ENCODE measurements around the gene SH3BP1.

SH3BP1 gene

DNA sequence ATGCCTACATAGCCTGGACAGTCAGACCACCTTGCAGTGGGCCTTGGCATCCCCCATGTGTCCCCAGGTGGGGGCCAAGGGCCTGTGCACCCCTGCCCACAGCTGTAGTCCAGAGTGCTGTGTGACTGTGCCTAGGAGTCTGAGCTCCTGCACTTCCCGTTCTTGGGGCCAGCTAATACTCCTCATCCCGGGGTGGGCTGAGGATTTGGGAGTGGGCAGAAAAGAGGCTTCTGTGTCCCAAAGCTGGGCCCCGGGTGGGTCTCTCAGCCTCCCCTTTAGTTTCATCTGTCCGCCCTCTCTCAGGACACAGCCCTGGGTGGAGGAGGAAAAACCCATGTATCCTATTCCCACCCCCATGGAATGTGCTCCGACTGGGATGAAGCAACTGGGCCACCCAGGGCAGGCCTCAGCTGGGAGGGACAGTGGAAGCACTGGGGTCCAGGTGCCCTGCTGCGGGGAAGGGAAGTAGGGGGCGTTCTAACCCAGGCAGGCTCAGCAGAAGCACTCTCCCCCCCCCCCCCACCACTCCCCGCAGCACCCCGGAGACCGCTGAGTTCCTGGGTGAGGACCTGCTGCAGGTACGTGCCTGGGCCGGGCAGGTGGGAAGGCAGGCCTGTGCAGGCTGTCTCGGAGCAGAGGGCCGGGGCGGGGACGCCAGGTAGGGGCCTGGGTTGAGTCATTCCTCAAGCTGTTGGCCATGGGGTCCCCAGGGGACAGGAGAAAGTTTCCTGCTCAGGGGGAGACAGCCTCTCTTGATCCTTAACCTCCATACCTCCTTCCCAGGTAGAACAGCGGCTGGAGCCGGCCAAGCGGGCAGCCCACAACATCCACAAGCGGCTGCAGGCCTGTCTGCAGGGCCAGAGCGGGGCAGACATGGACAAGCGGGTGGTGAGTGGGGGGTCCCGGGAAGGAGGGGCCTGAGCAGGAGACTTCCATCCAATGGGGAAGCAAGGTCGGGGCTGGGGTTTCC is 1.4 kb downstream of the SH3BP1 start:
- peaks cover 9% of the 10 kb centered on the region for H3K79me2 ChIP-seq (ENCODE audit: control insufficient read depth, low read length)
- H3K9me2 ChIP-seq (replicated peaks; ENCODE audit: control insufficient read depth, low read length), result no peaks in the 10 kb centered on the region
- H3F3A ChIP-seq (ENCODE audit: control insufficient read depth, insufficient read depth), result peaks cover 18% of the 10 kb centered on the region
- H3K27ac ChIP-seq (ENCODE audit: low read depth, low read length), result peak overlapping the region; percentile 30
- peaks cover 30% of the 10 kb centered on the region for H3K36me3 ChIP-seq (ENCODE audit: control insufficient read depth, low read length)
- H3K4me1 ChIP-seq (ENCODE audit: control insufficient read depth, low read length), result peaks cover 31% of the 10 kb centered on the region
- H3K4me2 ChIP-seq (ENCODE audit: low read length), result peak overlapping the region; percentile 97
- H3K27me3 ChIP-seq (ENCODE audit: control insufficient read depth, low read length), result no peaks in the 10 kb centered on the region
- H3K4me3 ChIP-seq (ENCODE audit: low read length), result peak overlapping the region; percentile 79
- no peaks in the 10 kb centered on the region for H4K20me1 ChIP-seq (ENCODE audit: control insufficient read depth, insufficient read depth, low read depth, low read length)
- no peaks in the 10 kb centered on the region for H3K9me3 ChIP-seq (ENCODE audit: control insufficient read depth, insufficient read depth, low read length)
- TF ChIP-seq, protein P1, sequence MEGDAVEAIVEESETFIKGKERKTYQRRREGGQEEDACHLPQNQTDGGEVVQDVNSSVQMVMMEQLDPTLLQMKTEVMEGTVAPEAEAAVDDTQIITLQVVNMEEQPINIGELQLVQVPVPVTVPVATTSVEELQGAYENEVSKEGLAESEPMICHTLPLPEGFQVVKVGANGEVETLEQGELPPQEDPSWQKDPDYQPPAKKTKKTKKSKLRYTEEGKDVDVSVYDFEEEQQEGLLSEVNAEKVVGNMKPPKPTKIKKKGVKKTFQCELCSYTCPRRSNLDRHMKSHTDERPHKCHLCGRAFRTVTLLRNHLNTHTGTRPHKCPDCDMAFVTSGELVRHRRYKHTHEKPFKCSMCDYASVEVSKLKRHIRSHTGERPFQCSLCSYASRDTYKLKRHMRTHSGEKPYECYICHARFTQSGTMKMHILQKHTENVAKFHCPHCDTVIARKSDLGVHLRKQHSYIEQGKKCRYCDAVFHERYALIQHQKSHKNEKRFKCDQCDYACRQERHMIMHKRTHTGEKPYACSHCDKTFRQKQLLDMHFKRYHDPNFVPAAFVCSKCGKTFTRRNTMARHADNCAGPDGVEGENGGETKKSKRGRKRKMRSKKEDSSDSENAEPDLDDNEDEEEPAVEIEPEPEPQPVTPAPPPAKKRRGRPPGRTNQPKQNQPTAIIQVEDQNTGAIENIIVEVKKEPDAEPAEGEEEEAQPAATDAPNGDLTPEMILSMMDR (IDR thresholded peaks at IDR 0.05; ENCODE audit: low read depth, low read length, poor library complexity, severe bottlenecking), result peak; percentile 21
- no peak for TF ChIP-seq EZH2phosphoT487 (IDR thresholded peaks at IDR 0.05; ENCODE audit: borderline replicate concordance, low read length)

DNA sequence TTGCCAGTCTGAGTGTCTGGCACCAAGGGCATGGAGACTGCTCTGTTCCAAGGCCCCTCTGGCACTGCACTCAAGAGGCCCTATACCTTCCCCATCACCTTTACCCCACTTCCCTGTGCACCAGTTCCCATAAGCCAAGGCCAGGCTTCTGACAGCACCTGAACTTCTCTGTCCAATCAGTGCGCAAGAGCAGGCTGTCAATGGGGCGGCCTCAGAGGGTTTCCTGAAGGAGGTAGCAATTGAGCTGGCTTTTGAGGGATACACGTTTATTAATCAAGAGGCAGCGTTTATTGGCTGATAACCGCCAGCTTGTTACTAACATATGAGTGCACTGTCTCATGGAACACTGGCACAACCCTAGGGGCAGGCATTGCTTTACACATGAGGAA is 2.1 kb downstream of the SH3BP1 start:
- no peaks in the 10 kb centered on the region for H3K9me2 ChIP-seq (replicated peaks; ENCODE audit: control insufficient read depth, low read length)
- TF ChIP-seq EZH2phosphoT487 (IDR thresholded peaks at IDR 0.05; ENCODE audit: borderline replicate concordance, low read length), result no peak
- TF ChIP-seq, protein P1 (IDR thresholded peaks at IDR 0.05; ENCODE audit: low read depth, low read length, poor library complexity, severe bottlenecking), result no peak
- H3K36me3 ChIP-seq (ENCODE audit: control insufficient read depth, low read length), result peaks cover 31% of the 10 kb centered on the region
- peaks cover 9% of the 10 kb centered on the region for H3K79me2 ChIP-seq (ENCODE audit: control insufficient read depth, low read length)
- H3K9me3 ChIP-seq (ENCODE audit: control insufficient read depth, insufficient read depth, low read length), result no peaks in the 10 kb centered on the region
- H3K27me3 ChIP-seq (ENCODE audit: control insufficient read depth, low read length), result no peaks in the 10 kb centered on the region
- H3K27ac ChIP-seq (ENCODE audit: low read depth, low read length), result no peak overlapping the region
- H3K4me2 ChIP-seq (ENCODE audit: low read length), result no peak overlapping the region
- H3K4me1 ChIP-seq (ENCODE audit: control insufficient read depth, low read length), result peaks cover 28% of the 10 kb centered on the region
- peaks cover 15% of the 10 kb centered on the region; the same call in 1 of the 2 replicates for H3F3A ChIP-seq (ENCODE audit: control insufficient read depth, insufficient read depth)
- no peaks in the 10 kb centered on the region for H4K20me1 ChIP-seq (ENCODE audit: control insufficient read depth, insufficient read depth, low read depth, low read length)
- H3K4me3 ChIP-seq (ENCODE audit: low read length), result no peak overlapping the region

DNA sequence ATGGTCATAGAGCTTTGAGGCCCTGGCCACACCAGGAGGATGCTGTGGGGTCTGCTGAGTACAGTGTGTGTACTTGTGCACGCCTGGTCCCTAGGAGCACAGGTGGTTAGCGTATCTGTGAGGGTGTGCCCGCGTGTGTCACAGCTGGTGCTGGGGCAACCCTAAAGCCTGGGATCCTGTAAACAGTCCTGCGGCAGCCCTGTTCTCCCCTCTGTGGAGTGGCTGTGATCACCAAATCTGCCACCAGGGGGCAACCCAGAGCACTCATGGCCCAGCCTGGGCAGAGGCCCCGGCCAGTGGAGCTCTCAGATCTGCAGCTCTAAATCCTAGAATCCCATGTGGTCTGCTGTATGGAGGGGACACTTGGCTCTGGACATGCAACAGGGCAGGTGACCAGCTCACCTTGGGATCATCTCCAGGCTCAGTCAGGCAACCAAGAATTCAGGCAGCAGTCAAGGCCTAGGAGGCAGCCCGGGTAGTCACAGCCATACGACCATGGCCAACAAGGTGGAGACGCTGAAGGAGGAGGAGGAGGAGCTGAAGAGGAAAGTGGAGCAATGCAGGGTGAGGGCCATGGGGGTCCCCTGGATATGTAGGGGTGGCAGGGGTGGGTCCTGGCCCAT is 3.9 kb downstream of the SH3BP1 start:
- Histone ChIP-seq H3K9me3 (ENCODE audit: control insufficient read depth, insufficient read depth, low read length) (no peaks in the 10 kb centered on the region), H3K4me1 (ENCODE audit: control insufficient read depth, low read length) (peaks cover 23% of the 10 kb centered on the region), H3K36me3 (ENCODE audit: control insufficient read depth, low read length) (peaks cover 45% of the 10 kb centered on the region), H3K4me2 (ENCODE audit: low read length) (no peak overlapping the region), H3K27ac (ENCODE audit: low read depth, low read length) (no peak overlapping the region), H3K9me2 (replicated peaks; ENCODE audit: control insufficient read depth, low read length) (no peaks in the 10 kb centered on the region), H3K4me3 (ENCODE audit: low read length) (no peak overlapping the region), H3K27me3 (ENCODE audit: control insufficient read depth, low read length) (no peaks in the 10 kb centered on the region), H4K20me1 (ENCODE audit: control insufficient read depth, insufficient read depth, low read depth, low read length) (no peaks in the 10 kb centered on the region), H3F3A (ENCODE audit: control insufficient read depth, insufficient read depth) (peaks cover 13% of the 10 kb centered on the region; the same call in 1 of the 2 replicates), H3K79me2 (ENCODE audit: control insufficient read depth, low read length) (peaks cover 9% of the 10 kb centered on the region)
- TF ChIP-seq, protein P1 (IDR thresholded peaks at IDR 0.05; ENCODE audit: low read depth, low read length, poor library complexity, severe bottlenecking), result peak; percentile 95
- no peak for TF ChIP-seq EZH2phosphoT487 (IDR thresholded peaks at IDR 0.05; ENCODE audit: borderline replicate concordance, low read length)
